BLaER1 (cell line): ENCODE data around the gene NTHL1.
A peak's percentile ranks its signal among the peaks of the same experiment; 100 is the strongest.

Experiments used
- H3K27ac ChIP-seq: shearing (Covaris generic); formaldehyde crosslinking; 2 replicates; pipeline ENCODE4 v1.8.1; 2022
- H3K27me3 ChIP-seq: shearing (Covaris generic); formaldehyde crosslinking; 2 replicates; pipeline ENCODE4 v1.8.1; 2022
- H3K36me3 ChIP-seq: shearing (Covaris generic); formaldehyde crosslinking; 2 replicates; pipeline ENCODE4 v1.8.1; 2022
- H3K4me1 ChIP-seq: shearing (Covaris generic); formaldehyde crosslinking; 2 replicates; pipeline ENCODE4 v1.8.1; 2022
- H3K4me2 ChIP-seq: shearing (Covaris generic); formaldehyde crosslinking; 2 replicates; pipeline ENCODE4 v1.8.1; 2022
- H3K4me3 ChIP-seq: shearing (Covaris generic); formaldehyde crosslinking; 2 replicates; pipeline ENCODE4 v1.8.1; 2022
- H3K9ac ChIP-seq: shearing (Covaris generic); formaldehyde crosslinking; 2 replicates; pipeline ENCODE4 v1.8.1; 2022
- H3K9me3 ChIP-seq: shearing (Covaris generic); formaldehyde crosslinking; 2 replicates; pipeline ENCODE4 v1.8.1; 2022
- H4K20me1 ChIP-seq: shearing (Covaris generic); formaldehyde crosslinking; 2 replicates; pipeline ENCODE4 v1.8.1; 2022
- Cebpa-rat ChIP-seq: shearing (Covaris generic); IDR thresholded peaks from 2 replicates; pipeline ENCODE4 v1.8.1; 2022

Gene NTHL1

GRCh38 chr16:2001035-2001434 is 46.6 kb downstream of the NTHL1 start:
- no peak for TF ChIP-seq Cebpa-rat
- Histone ChIP-seq H3K9me3 (no peaks in the 10 kb centered on the region), H3K27me3 (no peaks in the 10 kb centered on the region), H4K20me1 (peaks cover 80% of the 10 kb centered on the region), H3K4me3 (no peak overlapping the region), H3K27ac (no peak overlapping the region), H3K36me3 (peaks cover 85% of the 10 kb centered on the region), H3K4me2 (no peak overlapping the region), H3K9ac (no peak overlapping the region), H3K4me1 (peaks cover 29% of the 10 kb centered on the region)

GRCh38 chr16:1999866-2000514 is 47.6 kb downstream of the NTHL1 start:
- peaks cover 70% of the 10 kb centered on the region for H4K20me1 ChIP-seq
- no peaks in the 10 kb centered on the region for H3K27me3 ChIP-seq
- H3K27ac ChIP-seq: no peak overlapping the region
- no peak overlapping the region for H3K9ac ChIP-seq
- peaks cover 18% of the 10 kb centered on the region for H3K4me1 ChIP-seq
- H3K36me3 ChIP-seq: peaks cover 94% of the 10 kb centered on the region
- no peak for TF ChIP-seq Cebpa-rat
- H3K4me2 ChIP-seq: no peak overlapping the region
- no peak overlapping the region for H3K4me3 ChIP-seq
- H3K9me3 ChIP-seq: no peaks in the 10 kb centered on the region

GRCh38 chr16:1998852-1999801 is 48.5 kb downstream of the NTHL1 start:
- Histone ChIP-seq H3K27ac (no peak overlapping the region), H3K36me3 (peaks cover 86% of the 10 kb centered on the region)

GRCh38 chr16:1998360-1998835 is 49.2 kb downstream of the NTHL1 start:
- Histone ChIP-seq H3K4me2 (no peak overlapping the region), H3K27ac (no peak overlapping the region), H3K9me3 (no peaks in the 10 kb centered on the region), H3K9ac (no peak overlapping the region), H3K4me1 (peaks cover 14% of the 10 kb centered on the region), H4K20me1 (peaks cover 54% of the 10 kb centered on the region), H3K36me3 (peaks cover 83% of the 10 kb centered on the region), H3K4me3 (no peak overlapping the region), H3K27me3 (no peaks in the 10 kb centered on the region)
- TF ChIP-seq Cebpa-rat: no peak

More at GRCh38 chr16:1998852-1999801, 48.5 kb downstream of the NTHL1 start:
- no peak for TF ChIP-seq Cebpa-rat
- H3K4me1 ChIP-seq: peaks cover 14% of the 10 kb centered on the region
- no peak overlapping the region for H3K9ac ChIP-seq
- H3K4me2 ChIP-seq: no peak overlapping the region
- H3K27me3 ChIP-seq: no peaks in the 10 kb centered on the region
- no peaks in the 10 kb centered on the region for H3K9me3 ChIP-seq
- peaks cover 61% of the 10 kb centered on the region for H4K20me1 ChIP-seq
- H3K4me3 ChIP-seq: no peak overlapping the region

- no peak for TF ChIP-seq Cebpa-rat
- Histone ChIP-seq H3K9me3 (no peaks in the 10 kb centered on the region), H3K27ac (no peak overlapping the region), H3K4me1 (peaks cover 18% of the 10 kb centered on the region), H3K27me3 (peaks cover 6% of the 10 kb centered on the region; the same call in 1 of the 2 replicates), H3K4me3 (no peak overlapping the region), H4K20me1 (peaks cover 47% of the 10 kb centered on the region), H3K9ac (no peak overlapping the region), H3K4me2 (no peak overlapping the region), H3K36me3 (peaks cover 76% of the 10 kb centered on the region)
Measured at GRCh38 chr16:1997494-1998359, 49.9 kb downstream of the NTHL1 start.

- peak overlapping the region; percentile 32 for H3K4me2 ChIP-seq
- peaks cover 36% of the 10 kb centered on the region for H3K36me3 ChIP-seq
- no peak for TF ChIP-seq Cebpa-rat
- H3K27me3 ChIP-seq: peaks cover 43% of the 10 kb centered on the region
- peaks cover 25% of the 10 kb centered on the region for H4K20me1 ChIP-seq
- H3K4me1 ChIP-seq: peaks cover 40% of the 10 kb centered on the region
- no peak overlapping the region for H3K27ac ChIP-seq
- H3K9ac ChIP-seq: 0 out of 2 replicates have a peak overlapping the region, but pooled peaks have one; percentile 41
- H3K9me3 ChIP-seq: no peaks in the 10 kb centered on the region
- H3K4me3 ChIP-seq: no peak overlapping the region
Measured at GRCh38 chr16:1993731-1994131, 53.9 kb downstream of the NTHL1 start.

GRCh38 chr16:1992704-1993317 is 54.8 kb downstream of the NTHL1 start:
- Histone ChIP-seq H4K20me1 (peaks cover 23% of the 10 kb centered on the region), H3K36me3 (peaks cover 27% of the 10 kb centered on the region), H3K4me3 (no peak overlapping the region), H3K4me2 (peak overlapping the region; percentile 32), H3K27me3 (peaks cover 52% of the 10 kb centered on the region), H3K9me3 (no peaks in the 10 kb centered on the region), H3K27ac (no peak overlapping the region), H3K9ac (no peak overlapping the region), H3K4me1 (peaks cover 40% of the 10 kb centered on the region)
- no peak for TF ChIP-seq Cebpa-rat

GRCh38 chr16:1991948-1992703 is 55.5 kb downstream of the NTHL1 start:
- Histone ChIP-seq H3K27me3 (peaks cover 52% of the 10 kb centered on the region), H4K20me1 (peaks cover 21% of the 10 kb centered on the region), H3K4me2 (peak overlapping the region; percentile 75), H3K27ac (no peak overlapping the region), H3K9ac (no peak overlapping the region), H3K4me1 (peaks cover 40% of the 10 kb centered on the region), H3K9me3 (no peaks in the 10 kb centered on the region), H3K4me3 (peak overlapping the region; percentile 56), H3K36me3 (peaks cover 23% of the 10 kb centered on the region)
- no peak for TF ChIP-seq Cebpa-rat
